Activated T-helper 9 cell treated with anti-CD3 and anti-CD28 coated beads, Interleukin-2, amount 50 U/mL, for 16 hours (primary cell): ENCODE measurements around the gene GNAO1.

ENCODE experiments used
- DNase-seq: peaks from one replicate; pipeline ENCODE4 v3.0.0-alpha.2; 2020; ENCODE audit warnings: low read depth

GNAO1 gene

DNA sequence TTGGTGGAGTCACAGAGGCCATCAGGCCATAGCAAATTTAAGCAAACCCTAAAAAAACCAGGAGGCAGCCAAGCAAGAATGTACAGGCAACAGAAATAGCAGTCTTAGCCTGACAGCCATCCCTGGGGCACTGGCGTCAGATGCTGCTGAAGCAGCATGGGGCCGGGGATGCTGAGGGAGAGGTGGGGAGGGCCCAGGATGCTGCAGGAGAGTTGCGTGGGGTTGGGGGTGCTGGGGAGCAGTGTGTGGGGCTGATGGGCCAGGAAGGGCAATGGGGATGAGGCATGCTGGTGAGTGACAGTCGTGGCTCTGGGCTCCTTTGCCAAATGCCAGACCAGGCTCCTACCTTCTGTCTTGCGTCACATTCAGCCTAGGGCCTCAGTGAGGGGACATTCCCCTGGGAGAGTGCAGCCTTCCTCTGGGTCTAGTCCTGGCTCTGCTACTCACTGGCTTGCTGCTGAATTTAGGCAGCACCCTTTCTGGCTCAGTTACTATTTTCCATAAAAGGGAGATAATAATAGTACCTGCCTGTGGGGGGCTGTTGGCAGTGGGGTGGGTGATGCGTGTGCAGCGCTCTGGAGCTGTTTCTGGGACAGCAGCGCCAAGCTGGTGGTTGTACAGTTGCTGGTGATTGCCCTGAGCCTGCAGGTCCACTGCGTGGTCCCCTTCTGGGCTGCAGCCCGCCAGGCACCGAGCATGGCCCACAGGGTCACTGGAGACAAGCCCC, 146.0 kb downstream of the GNAO1 start:
- no peak for DNase-seq

DNA sequence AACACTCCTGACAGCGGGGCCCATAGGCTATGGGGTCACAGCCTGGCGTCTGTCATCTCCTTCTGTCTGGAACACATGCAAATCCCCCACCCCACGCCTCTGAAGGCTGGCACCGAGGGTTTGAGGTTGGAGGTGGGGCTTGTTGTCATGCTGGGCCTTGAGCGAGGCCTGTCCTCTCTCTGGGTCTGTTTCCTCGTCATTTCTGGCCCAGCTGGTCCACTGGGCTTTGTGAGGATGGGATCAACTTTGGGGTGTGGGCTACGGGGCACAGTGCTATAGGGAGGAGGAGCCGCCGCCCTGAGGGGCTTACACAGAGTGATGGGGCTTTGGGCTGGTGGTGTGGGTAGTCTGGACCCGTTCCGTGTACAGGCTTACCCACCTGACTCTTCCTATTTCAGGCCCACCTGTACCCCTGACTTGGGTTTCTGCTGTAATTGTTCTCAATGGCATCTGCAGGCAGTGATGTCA, 146.6 kb downstream of the GNAO1 start:
- DNase-seq = no peak

DNA sequence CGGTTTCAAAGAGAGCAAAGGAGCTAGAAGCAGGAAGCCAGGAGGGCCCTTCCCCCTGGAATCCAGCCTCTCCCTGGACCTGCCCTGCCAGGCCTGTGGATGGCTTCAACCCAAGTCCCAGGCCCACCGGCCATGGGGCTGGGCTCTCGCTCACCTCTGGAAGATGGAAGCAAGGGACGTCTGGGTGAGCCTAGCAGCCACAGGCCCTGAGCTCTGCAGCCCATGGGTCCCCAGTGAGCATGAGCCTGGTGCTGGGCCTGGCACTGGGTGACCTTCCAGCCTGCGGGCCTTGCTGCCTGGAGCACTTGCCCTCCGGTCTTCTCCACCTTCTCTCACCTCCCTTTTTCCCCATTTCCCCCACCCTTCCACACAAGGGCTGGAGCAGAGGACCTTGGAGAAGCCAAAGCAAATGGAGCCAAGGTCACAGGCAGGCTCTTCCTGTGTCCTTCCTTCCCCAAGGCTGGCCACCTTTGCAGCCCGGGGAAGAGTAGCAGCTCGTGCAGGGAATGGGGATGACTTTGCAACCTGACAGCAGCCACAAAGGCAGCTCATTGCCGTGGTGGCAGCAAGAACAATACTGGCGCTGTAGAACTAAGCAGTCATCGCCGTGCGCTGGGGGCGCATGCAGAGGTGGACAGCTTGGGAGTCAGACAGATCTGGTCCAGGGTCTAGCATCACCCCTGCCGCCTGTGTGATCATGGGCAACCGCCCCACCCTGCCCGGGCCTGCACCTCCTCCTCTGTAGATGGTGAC, 147.5 kb downstream of the GNAO1 start:
- no peak for DNase-seq

DNA sequence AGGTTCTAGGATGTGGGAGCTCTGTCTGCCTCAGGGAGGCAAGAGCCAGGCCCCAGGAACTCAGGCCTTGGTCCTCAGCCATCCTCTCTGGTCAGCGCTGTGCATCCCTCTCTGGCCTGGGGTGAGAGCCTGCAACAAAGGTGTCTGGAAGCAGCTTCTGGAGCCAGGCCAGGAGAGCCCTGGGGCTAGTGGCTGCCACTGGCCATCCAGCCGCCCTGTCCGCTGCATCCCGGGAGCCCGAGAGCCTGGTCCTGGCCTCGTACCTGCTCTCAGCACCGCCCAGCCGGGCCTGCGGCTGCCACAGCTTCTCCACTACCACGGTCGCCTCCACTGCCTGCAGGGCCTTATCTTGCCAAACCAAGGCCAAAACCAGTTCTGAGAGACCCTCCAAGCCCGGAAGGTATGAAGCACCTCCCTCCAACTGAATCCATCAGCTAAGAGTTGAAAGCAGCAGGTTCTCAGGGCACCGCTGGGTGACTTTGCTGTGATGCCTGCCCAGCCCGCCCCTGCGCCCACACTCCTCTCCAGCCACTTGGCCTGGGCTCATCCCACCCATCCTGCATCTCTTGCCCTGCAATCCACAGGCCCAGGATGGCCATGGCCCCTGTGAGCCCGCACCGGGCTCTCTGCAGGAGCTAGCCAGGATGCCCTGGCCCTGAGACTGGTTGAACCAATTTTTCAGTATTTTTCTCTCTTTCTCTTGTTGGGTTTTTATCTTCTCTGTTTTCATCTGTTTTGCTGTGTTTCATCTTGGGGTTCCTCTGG, 148.3 kb downstream of the GNAO1 start:
- DNase-seq = no peak

DNA sequence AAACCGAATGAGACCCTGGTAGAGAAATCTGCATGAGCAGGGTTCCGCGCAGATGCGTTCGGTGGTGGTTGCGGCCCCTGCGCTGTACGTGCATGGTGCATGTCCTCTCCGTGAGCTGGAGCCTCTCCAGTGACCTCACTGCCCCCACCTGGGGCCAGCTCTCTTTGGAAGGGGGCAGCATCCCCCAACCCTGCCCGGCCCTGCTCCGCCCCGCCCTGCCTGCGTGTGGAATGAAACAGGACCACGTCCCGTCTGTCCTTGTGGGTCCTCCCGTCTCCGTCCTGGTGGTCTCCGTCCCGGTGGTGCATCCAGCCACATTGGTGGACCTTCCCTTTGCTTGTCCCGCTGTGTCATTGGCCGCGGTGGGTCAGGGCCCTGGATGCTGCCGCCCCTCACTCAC, 149.1 kb downstream of the GNAO1 start:
- DNase-seq = no peak

DNA sequence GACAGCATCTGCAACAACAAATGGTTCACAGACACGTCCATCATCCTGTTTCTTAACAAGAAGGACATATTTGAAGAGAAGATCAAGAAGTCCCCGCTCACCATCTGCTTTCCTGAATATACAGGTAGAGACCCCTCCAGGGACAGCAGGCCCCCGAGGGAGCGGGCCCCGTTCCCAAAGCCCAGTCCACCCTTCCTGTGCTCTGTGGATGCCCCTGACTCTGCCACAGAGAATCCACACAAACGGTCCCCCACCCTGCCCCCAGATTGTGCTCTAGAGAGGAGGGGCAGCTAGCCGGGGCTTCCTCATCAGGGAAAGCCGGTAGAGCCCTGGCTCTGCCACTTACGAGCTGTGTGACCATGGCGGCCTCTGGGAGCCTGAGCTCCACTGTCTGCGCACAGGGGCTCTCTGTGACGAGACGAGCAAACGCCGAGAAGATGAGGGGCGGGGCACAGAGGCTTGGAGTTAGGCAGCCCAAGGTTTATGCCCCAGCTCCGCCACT, 149.6 kb downstream of the GNAO1 start:
- DNase-seq = no peak

DNA sequence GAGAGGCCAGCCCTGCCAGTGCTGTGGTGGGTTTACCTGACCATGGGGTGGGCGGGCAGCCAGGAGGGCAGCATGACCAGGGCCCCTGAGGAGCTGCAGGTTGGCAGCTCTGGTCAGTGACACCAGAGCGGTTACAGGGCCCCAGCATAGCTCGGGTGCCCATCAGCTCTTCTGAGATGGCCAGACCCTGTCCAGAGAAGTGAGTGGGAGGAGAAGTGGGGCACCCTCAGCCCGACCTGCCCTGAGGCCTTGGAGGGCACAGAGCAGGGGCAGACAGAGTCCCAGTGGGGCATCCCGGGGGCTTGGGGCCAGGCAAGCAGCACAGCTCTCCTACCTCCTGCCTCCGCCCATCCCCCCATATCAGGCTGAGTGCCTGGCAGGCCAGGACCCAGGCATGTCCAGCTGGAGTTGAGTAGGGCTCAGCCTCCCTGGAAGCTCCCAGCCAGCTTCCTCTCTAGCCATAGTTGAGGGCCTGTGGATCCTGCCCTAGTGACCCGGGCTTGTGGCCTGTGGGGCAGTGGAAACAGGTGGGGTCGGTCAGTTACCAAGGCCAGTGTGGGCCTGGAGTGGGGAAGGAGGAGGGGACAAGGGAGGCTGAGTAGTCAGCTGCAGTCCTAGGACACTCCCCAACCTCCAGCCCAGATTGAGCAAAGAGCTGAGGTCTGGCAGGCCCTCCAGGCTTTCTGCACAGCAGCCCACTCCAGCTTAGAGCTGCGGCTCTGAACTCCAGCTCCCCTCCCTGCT, 150.5 kb downstream of the GNAO1 start:
- no peak for DNase-seq

DNA sequence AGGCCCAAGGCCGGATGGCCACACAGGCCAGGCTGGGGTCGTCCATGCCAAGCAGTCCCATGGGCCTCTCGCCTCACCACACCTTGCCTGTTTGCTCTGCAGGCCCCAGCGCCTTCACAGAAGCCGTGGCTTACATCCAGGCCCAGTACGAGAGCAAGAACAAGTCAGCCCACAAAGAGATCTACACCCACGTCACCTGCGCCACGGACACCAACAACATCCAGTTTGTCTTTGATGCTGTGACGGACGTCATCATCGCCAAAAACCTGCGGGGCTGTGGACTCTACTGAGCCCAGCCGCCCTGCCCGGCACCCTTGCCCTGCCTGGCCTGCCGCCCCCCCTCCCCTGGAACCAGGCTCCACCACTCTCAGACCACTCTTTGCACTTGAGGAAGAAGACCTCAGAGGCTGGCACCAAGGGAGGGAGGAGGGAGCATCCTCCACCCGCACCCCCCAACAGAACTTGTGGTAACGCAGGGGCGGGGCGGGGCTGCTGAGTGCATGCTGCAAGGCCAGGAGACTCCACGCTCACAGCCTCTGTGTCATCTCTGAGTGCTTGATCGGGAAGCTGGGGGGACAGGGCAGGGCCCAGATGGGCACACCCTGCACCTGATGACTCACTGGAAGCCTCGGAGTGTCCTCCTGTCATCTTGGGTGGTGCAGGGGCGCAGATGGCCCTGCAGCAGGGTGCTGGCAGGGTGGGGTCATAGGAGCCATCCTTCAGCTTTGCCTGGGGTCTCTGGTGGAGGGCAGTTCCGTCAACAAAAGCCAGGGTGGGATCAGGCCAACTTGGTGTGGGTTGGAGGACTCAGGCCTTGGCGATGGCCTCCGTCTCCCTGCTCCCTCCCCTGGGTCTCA, 152.6 kb downstream of the GNAO1 start:
- DNase-seq = no peak

DNA sequence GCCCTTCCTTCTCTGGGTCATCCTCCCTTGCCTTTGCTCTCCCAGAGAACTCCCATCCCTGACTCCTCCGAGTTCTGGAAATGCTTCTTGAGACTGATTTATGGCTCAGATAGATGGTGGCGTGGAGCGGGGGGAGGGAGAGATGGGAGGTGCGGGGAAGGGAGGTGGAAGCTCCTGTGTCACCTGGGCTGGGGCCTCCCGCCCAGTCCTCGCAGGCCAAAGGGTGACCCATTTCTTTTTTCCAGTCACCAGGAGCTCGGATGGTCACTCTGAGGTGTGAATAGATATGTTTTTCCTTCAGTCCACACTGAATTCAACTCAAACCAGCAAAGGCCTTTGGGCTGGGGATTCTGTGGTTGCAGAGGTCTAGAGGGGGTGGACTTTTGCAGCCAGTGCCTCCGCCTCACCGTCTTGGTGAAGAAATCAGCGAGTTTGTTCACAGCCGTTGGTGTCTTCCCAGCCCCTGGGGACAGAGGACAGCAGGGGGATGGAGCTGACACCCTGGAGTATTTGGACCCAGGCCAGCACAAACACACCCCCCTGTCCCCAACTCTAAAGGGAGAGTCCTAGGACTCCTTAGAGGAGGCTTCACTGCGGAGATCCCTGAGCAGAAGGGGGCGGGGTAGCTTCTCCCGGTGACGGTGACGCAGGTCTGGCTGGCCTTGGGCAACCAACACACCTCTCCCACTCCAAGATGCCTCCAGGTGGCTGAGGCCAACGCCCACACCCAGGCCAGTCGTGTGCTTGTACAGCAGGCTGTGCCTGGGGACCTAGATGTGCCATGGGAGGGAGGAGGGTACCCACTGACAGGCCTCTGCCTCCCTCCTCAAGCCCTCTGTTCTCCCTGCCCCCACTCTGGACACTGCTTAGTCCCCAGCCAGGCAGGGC, 153.5 kb downstream of the GNAO1 start:
- DNase-seq = no peak

DNA sequence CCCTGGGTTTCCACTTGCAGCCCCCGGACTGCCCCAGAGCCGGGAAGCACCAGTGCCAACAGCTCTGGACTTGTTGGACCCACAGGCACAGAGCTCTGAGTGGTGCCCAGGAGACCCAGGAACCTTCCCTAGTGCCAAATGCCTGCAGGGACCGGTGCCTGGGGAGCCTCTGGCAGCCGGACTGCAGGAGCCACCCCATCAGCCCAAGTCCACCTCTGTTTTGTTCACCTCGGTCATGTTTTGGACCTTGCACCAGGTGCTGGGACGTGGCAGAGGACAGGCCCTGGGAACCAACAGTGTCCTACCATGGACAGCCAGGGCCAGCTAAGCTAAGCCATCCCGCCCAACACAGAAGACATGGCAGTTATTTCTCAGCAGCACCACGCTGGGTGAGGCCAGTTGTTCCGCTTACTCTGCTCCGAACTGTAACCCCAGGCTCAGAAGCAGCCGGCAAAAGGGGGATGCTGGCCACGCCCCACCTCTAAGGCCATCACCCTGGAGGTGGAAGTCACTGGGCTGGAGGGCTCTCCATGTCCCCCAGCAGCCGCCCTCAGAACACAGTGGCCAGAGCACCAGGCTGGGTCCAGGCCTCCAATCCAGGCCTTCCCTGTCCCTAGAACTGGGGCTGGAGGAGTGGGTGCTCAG, 154.2 kb downstream of the GNAO1 start:
- no peak for DNase-seq

DNA sequence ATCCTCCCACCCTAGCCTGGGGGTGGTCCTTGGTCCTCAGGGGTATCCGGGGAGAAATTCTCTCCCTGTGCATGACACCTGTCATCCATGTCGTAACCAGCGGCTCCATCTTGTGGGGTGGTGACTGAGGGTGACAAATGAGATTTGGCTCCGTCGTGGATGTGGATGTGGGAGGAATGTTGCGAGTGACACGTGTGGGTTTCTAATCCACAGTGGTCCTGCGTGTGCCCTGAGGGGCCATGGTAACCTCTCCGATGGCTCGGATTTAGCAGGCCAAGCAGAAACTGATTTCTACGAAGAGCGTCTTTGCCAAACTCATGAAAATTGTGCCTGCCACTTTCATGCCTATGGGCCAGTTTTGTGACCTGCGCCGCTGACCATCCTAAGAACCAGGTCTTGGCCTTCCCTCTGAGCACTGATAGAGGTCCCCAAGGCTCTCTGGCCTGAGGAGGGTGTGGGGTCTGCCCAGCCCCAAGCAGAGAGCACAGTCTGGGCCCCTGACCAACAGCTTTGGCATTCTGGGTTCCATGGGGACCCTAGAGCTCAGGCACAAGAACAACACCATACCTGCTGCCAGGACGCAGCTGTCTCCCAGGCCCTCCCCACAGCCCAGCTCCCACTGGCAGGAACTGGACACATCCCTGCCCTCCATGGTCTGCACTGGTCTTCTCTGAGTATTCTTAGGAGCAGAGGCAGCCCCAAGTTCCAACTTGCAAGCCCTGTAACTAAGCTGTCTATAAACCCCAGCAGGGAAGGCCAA, 155.0 kb downstream of the GNAO1 start:
- no peak for DNase-seq

DNA sequence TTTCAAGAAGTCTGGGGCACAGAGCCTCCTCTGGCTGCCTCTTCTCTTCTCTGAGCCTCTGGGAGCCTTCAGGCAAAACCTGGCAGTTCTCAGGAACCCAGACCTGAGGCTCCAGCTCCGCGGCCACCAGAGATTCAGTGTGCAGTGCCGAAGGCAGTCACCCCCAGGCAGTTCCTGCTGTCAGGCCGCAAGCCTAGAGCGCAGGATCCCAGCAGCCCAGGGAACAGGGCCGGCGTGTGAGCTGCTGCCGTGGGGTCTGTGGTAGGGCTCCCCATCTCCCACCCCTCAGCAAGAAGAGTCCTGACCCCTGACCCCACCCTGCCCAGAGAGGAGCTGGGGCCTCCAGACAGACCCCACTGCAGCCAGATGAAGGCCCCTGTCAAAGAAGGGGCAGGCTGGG, 155.9 kb downstream of the GNAO1 start:
- no peak for DNase-seq

DNA sequence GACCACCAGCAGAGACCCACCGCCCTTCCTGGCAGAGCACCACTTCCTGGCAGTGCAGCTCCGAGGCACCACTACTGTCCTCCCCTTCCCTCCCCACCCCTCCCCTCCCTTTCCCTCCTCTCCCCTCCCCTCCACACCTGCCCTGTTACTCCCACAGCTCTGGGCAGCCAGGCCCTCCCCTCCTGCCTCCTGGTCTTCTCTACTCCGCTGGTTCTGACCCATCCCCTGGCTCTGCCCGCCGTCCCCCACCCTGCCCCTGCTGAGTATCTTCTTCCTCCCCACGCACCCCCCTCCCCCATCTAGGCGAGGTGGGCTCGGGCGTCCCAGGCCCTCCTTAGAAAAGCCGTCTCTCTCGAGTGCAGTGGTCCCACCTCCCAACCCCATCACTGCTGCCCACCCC, 156.4 kb downstream of the GNAO1 start:
- DNase-seq = no peak

DNA sequence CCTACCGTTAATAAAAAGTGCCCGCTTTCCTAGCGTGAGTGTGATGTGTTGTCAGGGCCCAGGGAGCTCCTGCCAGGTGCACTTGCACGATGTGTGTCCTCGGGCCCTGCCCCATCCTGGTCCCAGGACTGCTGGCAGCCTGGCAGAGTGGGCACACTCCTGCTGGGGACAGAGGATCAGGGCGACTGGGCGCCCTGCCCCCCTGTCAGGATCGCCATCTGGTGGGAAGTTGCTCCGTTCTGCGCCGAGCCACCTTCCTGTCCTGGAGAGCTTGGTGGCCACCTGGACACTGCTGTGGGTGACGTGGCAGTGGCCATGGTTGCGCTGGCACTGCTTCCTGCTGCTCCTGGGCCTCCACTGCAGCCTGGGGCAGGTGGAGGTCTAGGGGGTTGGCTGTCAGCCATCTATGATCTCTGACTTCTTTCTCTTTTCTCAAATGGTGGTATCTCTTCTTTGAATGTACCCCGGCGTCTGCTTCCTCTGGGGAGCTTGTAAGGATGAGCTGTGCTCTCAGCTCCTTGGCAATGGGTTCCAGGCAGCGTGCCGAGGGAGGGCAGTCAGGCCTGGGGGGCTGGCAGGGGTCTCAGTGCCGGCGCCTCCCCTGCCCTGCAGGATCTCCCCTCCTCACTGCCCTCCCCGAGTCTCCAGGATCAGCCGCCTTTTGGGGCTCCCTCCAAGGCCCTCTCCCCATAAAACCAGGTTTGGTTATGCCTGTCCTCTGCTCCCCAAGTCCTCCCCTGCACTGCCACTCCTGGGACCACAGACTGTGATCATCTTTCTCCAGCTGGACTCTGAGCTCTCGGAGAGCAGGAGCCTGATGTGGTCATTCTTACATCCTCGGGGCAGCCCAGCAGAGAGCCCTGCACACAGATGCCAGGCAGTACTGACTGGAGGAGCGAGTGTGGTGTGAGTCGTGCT, 157.1 kb downstream of the GNAO1 start:
- DNase-seq = no peak

DNA sequence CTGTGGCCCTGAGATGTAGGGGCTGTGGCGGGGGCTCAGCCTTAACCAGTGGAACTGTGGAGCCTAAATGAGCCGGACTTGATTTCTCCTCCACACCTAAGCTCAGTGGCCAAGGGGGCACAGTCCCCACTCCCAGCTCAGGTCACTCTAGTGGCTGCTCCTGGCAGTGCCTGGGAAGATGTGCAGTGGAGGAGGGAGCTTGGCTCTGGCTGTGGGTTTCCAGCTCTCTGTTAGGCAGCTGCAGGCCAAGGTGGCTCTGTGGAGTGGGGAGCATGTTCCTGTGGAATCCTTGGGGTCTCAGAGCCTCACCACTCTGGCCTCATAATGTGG, 157.8 kb downstream of the GNAO1 start:
- DNase-seq = no peak

DNA sequence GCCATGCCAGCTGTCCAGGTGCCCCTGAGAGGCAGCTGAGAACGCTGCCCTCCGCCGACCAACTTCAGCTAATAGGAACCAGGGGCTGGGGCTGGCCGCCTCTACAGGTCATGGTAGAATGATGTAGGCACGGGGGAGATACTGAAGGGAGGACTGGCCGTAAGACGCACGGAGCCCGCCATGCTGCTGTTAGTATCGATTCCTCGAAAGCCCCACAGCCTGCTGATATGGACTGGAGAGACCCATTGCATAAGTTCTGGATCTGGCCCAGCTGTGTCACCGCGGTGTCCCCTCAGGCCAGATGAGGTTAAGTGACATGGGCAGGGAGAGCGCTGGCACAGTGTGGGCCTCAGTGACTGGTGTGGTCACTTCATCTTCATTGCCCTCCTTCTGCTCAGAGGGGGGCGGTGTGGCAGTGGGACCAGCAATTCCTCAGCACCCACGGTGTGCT, 158.4 kb downstream of the GNAO1 start:
- DNase-seq = no peak
